ENCODE results near the gene EMD.
"Not testable (repeated sequence)": the region's sequence is repeated elsewhere in the genome, so short reads cannot be mapped to it uniquely, and the experiment has no call there.

Gene EMD

DNA sequence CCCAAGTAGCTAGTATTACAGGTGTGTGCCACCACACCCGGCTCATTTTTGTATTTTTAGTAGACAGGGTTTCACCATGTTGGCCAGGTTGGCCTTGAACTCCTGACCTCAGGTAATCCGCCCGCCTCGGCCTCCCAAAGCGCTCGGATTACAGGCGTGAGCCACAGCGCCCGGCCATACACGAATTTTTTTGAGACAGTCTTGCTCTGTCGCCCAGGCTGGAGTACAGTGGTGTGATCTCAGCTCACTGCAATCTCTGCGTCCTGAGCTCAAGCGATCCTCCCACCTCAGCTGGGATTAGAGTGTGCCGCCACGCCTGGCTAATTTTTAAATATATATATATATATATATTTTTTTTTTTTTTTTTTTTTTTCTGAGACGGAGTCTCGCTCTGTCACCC is 17.3 kb downstream of the EMD start:
- not testable (repeated sequence) for DNase-seq (ENCODE audit: low read depth in 3 of 3)

DNA sequence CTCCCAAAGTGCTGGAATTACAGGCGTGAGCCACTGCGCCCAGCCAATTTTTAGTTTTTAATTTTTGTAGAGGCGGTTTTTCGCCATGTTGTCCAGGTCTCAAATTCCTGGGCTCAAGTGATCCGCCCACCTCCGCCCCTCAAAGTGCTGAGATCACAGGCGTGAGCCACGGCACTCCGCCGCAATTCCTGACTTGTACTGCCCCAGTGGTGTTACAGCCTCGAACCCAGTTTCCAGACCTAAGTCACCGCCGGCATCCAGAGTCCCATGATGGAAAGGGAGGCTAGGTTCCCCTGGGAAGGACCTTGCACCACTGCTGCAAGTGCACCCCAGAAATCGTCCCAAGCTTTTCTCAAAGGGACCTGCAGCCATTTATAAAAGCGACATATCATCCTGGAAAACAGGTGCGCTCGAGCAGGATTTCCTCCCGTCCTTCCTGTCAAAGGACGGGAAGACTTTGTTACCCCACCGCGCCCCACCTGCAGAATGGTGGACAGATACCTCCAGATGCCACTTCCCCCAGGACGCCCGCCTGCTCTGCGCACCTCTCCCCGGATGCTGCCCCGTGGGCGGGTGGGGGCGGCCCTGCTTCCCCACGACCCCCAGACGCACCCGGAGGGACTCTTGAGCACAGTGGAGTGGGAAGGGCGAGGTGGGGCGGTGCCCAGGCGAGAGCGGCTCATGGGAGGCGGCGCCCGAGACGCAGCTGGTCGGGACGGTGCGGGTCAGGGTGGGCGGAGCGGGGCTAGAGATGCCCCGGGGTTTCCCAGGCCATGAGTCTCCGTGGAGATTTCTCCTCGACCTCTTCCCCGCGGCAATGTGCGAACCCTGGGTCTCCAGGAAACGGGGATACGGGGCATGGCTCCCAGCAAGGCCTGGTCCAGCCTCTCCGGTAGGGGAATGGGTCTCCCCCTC is 18.1 kb downstream of the EMD start:
- DNase-seq (ENCODE audit: low read depth in 3 of 3), result peak in 2 of 3 experiments; percentile 56 to 73

DNA sequence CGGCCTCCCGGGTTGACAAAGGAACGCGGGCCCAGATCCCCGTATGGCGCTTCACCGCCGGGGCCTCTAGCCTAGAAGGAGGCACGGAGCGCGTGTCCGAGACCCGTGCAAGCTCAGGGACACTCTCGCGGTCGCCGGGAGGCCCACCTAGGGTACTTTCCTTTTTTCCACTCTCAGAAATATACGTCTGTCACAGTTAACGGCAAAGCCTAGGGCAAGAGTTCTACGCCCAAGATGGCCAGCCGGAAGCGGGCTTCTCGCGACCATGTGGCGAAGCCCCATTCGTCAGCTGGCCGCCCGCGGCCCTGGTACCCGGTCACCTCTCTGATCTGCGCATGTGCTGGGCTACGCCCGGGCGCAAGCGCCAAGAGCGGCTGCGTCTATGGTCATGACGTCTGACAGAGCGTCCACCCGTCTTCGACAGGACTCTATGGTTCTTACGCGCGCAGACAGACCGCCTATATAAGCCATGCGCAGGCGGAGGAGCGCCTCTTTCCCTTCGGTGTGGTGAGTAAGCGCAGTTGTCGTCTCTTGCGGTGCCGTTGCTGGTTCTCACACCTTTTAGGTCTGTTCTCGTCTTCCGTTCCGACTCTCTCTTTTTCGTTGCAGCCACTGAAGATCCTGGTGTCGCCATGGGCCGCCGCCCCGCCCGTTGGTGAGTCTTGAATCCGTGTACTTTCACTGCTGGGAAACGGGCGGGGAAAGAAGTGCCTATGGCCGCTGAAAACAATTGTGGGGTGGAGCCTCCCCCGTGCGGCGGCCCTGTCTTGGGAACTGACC is 19.0 kb downstream of the EMD start, which contains the start of gene RPL10:
TSS of gene RPL10 (plus strand) at position 490 of the 780 bp plus-strand sequence. CDS start at position 633, 143 bp downstream.
- DNase-seq (ENCODE audit: low read depth in 3 of 3), result peak; percentile 73 to 87 (median 79)

DNA sequence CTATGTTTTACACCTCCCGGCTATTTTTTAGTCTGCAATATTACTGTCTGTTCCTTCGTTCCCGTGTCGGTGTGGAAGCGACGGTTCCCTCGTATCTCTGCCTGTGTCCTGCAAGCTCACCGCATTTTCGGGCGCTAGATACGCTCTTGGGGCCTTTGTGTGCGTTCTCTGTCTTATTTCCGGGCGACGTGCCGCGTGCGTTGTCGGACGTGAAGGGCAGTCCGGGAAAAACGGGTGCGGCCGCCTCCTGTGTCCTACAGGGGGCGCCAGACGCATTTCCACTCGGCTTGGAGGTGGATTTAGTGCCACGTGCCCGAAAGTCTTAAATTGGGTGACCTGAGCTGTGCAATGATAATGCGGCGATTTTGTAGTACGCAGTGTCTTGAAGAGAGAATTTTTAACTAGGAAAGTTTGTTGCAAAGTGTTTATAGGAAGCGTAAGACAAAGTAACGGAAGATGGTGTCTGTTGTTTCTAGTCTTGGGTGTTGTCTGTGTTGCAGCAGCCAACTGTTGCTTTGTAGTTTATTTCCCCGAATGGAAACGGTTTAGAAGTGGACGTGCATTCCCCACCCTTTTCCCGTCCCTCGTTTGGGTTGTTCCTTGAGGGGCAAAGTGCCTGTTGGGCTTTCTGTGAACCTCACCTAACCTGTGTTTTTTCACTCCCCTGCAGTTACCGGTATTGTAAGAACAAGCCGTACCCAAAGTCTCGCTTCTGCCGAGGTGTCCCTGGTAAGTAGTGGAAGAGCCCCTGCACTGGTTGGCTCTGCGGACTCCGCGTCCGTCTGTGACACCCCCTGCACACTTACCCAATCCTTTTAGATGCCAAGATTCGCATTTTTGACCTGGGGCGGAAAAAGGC is 19.8 kb downstream of the EMD start:
- peak; percentile 62 to 77 (median 65) for DNase-seq (ENCODE audit: low read depth in 3 of 3)

DNA sequence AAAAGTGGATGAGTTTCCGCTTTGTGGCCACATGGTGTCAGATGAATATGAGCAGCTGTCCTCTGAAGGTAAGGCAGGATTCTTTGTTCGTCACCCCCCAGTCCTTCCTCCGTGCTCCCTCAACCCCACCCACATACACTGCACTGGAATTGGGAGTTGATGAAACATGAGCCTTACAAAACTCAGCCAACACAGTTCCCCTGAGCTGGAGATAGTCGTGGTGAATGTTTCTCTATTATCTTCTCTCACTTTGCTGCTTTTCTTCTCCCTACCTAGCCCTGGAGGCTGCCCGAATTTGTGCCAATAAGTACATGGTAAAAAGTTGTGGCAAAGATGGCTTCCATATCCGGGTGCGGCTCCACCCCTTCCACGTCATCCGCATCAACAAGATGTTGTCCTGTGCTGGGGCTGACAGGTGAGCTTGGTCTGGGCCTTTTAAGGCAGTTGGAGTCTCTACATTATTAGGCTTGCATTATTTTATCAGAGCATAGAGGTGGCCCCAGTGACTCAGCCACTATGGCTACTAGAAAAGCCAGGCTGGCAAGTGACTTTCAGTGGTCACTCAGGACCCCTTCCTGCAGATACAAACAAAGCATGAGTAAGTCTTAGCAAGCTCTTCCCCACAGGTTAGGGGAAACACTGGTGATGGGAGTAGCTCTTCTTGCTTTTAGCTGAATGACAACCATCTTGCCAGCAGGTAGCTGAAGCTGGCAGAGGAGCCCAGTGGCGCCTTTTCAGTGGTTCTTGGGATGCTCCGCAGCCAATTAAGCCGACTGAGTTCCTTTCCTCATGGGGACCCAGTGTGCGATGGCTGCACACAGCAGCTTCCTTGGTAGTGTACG is 20.7 kb downstream of the EMD start:
- no peak for DNase-seq (ENCODE audit: low read depth in 3 of 3)

DNA sequence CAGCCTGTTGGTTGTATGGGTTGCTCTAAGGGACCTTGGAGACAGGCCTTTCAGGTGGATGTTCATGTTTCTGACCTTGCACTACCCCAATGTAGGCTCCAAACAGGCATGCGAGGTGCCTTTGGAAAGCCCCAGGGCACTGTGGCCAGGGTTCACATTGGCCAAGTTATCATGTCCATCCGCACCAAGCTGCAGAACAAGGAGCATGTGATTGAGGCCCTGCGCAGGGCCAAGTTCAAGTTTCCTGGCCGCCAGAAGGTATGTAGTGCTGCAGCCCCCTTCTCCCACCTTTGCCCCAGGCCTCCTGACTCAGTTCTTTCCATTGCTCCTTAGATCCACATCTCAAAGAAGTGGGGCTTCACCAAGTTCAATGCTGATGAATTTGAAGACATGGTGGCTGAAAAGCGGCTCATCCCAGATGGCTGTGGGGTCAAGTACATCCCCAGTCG is 21.3 kb downstream of the EMD start:
- DNase-seq (ENCODE audit: low read depth in 3 of 3), result not testable (repeated sequence)

DNA sequence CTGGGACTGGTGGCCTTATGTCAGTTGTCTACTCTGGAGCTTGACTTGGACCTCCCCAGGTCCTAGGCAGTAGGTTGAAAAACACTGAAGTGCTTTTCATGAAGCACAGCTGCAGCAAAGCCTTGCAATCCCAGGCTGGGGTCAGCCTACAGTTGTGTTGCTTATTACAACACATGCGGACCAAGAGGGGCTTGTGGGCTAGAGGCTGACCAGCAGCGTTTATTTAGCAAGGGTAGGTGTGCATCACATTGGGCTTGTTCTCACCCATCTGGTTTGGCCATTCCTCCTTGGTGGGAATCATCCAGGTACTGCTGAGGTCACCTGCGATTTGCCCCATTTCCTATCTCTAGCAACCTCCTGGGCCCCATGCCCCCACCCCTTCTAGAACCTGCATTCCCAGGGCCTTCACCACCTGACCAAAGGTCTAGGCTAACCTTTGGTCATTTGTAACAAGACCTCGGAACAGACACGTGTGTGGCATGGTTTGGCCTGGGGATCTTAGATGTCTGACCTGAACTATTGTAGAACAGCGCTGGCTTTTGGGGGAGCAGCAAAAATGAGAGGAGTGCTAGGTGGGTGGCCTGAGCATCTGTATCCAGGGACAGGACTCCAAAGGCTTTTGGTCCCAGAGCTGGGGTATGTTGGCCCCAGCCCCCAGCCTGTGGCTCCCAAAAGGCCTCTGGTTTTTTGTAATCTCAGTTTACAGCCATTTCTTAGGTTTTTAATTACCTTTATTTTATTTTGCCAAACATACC is 22.1 kb downstream of the EMD start:
- no peak for DNase-seq (ENCODE audit: low read depth in 3 of 3)

DNA sequence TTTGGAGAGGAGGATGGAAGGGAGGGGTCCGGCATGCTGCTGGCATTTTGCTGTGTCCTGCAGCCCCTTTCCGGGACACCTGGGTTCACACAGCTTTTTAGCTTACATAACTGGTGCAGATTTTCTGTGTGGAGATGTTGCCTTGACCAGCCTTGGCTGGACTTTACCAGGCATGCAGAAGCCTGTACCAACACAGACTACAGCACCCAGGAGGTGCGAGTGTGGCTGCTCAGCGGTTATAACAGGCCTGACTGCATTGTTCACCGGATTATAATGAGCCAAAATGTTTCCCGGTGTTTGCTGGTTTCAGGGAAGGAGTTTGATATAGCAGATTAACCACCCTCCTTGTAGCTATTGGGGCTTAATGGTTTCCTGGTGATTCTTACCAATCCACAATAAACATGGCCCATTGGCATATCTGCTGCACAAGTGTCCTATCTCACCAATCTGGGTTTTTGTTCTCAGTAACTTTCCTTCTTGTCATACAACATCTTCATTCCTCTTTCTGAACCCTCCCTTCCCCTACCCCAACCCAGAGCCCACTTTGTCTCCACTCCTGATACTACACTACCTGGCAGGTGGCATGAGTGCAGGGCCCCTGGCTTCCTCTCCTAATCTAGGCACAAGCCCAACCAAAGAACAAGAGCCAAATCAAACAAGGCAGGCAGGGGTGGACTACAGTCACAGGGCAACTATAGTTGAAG is 23.0 kb downstream of the EMD start:
- DNase-seq (ENCODE audit: low read depth in 3 of 3), result no peak

DNA sequence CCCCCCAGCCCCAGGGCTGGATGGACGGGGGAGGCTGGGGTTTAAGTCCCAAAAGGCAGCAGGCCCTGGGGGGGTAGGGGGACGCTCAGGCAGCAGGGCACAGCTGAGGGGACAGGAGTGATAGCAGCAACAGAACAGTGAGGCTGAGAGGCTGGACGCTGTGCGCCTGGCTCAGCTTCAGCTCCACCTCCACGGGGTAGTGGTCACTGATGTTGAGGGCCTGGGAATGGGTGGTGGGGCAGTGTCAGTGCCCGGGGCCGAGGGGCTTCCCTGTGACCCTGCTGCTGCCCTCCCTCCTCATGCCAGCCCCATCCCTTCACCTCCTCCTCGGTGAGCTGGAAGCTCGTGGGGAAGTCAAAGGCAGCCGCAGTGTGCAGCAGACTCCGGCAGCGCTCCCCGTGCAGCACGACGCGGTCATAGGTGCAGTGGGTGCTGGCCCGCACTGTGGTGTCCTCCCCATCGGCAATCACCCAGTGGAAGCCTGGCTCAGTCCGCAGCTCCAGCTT is 23.6 kb downstream of the EMD start:
- DNase-seq (ENCODE audit: low read depth in 3 of 3), result no peak

DNA sequence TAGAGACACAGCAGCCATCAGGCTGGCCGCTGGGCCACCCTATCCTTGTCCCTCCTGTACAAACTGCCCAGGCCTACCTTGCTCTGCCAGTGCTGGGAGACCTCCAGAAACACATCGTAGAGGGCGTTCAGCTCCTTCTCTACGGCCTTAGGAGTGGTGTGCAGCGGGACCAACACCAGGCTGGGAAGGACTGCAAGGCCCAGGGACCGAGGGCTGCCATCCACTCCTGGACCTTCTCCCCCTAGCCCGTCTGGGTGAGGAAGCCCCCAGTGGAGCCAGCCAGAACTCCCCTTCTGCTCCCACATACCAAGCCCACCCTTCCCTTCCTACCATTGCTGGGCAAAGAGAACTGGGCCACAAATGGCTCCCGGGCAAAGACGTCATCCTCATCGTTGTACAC is 24.1 kb downstream of the EMD start:
- DNase-seq (ENCODE audit: low read depth in 3 of 3), result no peak

DNA sequence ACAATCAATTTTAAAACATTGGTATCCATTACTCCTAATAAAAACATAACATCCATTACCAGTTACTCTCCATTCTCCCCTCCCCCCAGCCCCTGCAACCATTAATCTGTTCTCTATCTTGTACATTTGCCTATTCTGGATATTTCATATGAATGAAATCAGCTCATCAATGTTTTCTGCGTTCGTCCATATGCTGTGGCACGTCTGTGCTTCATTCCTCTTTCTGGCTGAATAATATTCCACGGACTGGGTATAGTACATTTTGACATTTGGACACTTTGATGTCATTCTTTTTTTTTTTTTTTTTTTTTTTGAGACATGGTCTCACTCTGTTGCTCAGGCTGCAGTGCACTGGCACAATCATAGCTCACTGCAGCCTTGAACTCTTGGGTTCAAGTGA is 24.8 kb downstream of the EMD start:
- DNase-seq (ENCODE audit: low read depth in 3 of 3), result no peak

DNA sequence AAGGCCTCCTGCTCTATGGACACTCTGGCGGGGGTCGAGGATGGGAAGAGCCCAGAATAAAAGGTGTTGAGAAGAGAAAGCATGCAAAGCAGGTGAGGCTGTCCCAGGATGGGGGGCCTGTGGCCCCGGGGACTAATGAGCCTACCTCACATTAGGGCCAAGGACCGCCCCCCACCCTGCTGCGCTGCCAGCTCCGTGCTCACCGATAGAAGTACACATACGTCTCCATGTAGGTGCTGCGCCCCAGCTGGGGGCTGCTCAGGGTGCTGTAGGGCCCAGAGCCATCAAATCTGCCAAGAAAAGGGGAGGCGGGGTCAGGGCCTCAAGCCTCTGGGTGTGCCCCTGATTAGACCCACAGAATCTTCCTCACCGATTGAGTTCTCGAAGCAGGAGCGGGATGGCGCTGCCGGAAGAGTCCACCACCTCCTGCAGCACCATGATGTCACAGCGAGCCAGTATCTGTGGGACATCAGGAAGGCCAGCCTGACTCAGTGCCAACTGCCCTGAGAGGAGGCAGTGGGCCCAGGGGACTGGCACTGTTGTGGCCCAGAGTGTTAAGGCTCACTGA is 25.6 kb downstream of the EMD start:
- no peak for DNase-seq (ENCODE audit: low read depth in 3 of 3)

DNA sequence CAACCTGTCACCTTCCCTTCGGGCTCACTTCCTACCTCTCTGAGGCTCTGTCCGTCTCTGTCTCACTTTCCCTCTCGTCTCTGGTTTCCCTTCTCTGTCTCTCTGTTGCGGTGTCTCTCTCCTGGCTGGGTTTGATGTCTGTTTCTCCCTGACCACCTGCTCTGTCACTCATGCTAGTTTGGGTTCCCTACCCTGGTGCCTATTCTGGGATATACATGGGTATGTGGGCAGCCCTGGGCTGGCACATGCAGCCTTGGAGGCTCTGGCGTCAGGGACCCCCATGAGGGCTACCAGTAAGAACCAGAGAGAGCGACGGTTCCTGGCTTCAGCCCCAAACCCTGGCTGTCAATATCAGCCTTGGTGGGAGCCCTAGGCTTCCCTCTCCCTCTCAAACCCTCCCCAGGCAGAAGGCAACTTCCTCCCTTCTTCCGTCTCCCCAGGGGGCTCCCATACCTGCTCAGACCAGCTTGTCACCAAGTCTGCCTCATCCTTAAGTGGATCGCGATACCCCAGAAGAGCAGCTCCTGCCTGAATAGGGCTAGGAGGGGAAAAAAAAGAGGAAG is 29.6 kb downstream of the EMD start:
- no peak for DNase-seq (ENCODE audit: low read depth in 3 of 3)

DNA sequence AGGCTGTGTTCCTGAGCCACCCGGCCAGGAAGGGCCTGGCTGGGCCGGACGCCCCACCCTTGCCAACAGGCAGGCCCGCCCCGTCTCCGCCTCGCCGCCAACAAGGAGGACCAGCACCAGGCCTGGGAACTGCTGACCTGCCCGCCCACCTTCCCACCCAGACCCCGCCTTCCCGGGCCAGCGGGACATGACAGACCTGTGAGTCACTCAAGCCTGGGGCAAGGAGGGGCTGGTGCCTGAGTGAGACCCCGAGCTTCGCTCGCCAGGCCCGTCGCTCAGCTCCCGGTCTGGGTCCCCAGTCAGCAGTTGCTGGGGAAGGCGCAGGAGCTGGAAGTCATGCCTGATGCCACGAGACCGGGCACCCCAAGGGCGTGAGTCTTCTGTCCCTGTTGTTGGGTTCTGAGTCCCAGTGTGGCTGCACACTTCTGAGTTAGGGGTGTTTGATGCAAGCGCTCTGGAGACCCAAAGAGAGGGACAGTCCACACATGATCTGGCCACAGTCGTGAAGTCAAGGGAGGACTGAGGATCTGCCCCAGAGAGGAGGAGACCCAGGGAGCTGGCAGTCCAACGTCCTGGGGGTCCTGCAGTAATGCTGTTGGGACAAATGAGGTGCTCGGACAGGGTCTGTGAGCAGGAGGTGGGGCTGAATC is 30.3 kb downstream of the EMD start, which contains the start of gene DNASE1L1:
TSS of gene DNASE1L1 (minus strand) at position 33 of the 650 bp plus-strand sequence. CDS start 3,686 bp downstream, outside the sequence.
- DNase-seq (ENCODE audit: low read depth in 3 of 3), result no peak

DNA sequence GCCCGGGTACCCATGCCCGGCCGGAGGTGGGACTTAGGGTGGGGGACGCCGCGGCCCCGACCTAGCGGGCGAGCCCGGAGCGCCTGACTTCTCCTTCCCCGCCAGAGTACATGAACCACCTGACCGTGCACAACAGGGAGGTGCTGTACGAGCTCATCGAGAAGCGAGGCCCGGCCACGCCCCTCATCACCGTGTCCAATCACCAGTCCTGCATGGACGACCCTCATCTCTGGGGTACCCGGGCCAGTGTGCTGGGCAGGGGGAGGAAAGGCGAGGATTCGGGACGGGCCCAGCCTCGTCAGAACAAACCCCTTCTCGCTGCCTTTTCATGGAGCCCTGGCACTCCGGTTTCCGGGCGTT is 32.9 kb downstream of the EMD start:
- peak in 1 of 3 experiments; percentile 65 for DNase-seq (ENCODE audit: low read depth in 3 of 3)

DNA sequence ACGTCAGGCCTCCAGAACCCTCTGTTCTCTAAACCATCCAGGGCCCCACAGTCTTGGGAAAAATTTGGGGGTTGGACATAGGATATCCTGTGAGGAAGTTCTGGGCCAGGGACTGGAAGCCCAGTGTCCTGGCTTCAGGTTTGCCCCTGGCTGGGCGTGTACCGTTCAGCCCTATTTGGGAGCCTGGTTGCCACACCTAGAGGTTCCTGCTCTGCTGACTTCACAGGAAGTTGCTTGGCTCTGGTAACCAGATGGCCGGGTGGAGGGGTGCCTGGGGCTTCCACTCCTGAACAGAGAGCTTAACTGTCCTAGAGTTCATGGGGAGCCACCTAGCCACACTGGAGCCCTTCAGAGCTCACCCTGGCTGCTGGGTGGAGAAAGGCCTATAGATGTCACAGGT is 33.4 kb downstream of the EMD start:
- DNase-seq (ENCODE audit: low read depth in 3 of 3), result no peak

DNA sequence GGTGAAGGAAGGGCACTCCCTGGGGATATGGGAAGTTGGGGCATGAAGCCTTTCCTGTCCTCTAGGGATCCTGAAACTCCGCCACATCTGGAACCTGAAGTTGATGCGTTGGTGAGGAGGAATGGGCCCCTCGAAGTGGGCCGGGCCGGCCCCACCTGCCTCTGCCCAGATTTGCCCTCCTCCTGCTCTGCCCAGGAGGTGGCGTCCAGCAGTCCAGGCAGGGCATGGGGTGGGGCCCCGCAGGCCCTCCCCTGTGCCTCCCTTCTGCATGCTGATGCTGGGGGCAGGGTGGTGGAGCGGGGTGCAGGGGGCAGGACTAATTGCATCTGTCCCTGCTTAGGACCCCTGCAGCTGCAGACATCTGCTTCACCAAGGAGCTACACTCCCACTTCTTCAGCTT is 34.0 kb downstream of the EMD start:
- no peak for DNase-seq (ENCODE audit: low read depth in 3 of 3)

DNA sequence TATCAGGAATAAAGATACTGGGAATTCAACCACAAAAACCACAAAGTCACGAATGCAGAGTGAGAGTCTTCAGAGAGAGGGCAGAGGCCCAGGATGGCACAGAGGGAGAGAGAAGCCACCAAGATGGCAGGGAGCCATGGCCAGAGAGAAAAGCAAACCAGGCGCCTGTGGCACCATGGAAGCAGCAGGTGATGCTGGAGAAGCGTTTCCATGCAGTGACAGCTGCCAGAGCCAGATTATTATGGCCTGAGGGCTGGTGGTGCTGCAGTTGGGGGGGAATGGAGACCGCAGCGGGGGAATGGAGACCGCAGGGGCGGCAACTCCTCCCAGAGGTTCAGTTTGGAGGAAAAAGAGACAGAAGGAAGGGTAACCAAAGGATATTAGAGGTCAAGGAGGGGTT is 38.1 kb downstream of the EMD start:
- DNase-seq (ENCODE audit: low read depth in 3 of 3), result no peak
